Thoracic aorta (tissue), 2 donors: ENCODE results near the gene CACNA2D3. TPM values are rescaled to one million over a fixed set of nuclear protein-coding genes. Genes with fewer than 3 reads are reported as not detected.

ENCODE experiments used
- ATAC-seq: fragments of 150-250 bp; one replicate; pipeline ENCODE4 v1.8.0; 2017; ENCODE audit warnings: low read depth; ENCODE audit not compliant: insufficient number of reproducible peaks, low FRiP score
- DNase-seq: peaks from one replicate; pipeline ENCODE4 v3.0.0-alpha.2; 2020; ENCODE audit warnings: low spot score
- H3K27ac ChIP-seq, 2 donors: fragments of 200-600 bp; sonication (generic); 1 replicate in 1 of 2; 2 replicates in 1 of 2; pipeline ENCODE4 v1.5.1; 2016; ENCODE audit warnings: mild to moderate bottlenecking in 2 of 2, moderate library complexity in 2 of 2
- H3K27me3 ChIP-seq: fragments of 200-600 bp; sonication (generic); replicated peaks from 2 replicates; pipeline ENCODE4 v1.6.0; 2016; ENCODE audit warnings: mild to moderate bottlenecking; ENCODE audit not compliant: insufficient read depth
- H3K36me3 ChIP-seq: fragments of 200-600 bp; sonication (generic); one replicate; pipeline ENCODE4 v1.5.1; 2016
- H3K4me1 ChIP-seq, 2 donors: fragments of 200-600 bp; sonication (generic); 1 replicate in 1 of 2; 2 replicates in 1 of 2; pipeline versions ENCODE4 v1.5.1 to v1.6.0; 2016; ENCODE audit warnings: low read depth in 2 of 2, mild to moderate bottlenecking in 1 of 2; ENCODE audit not compliant: control insufficient read depth in 1 of 2
- H3K4me3 ChIP-seq: fragments of 200-600 bp; sonication (generic); 2 replicates; pipeline ENCODE4 v1.5.1; 2016; ENCODE audit warnings: mild to moderate bottlenecking
- H3K9me3 ChIP-seq: fragments of 200-600 bp; sonication (generic); 2 replicates; pipeline ENCODE4 v1.5.1; 2016
- CTCF ChIP-seq: fragments of 200-600 bp; sonication (generic); IDR thresholded peaks from one replicate; pipeline ENCODE4 v1.5.1; 2019; ENCODE audit warnings: antibody characterized with exemption
- total RNA-seq, 2 donors: library from RNA; depleted of rRNA; stranded (reverse); fragments of >200 nt; gene quantifications; one replicate each; pipeline versions ENCODE4 v1.1.0 to v1.2.3, GENCODE V29; 2016

Gene CACNA2D3
- total RNA-seq, 2 donors from 2014 or later = 3.2 to 4.0 TPM

DNA sequence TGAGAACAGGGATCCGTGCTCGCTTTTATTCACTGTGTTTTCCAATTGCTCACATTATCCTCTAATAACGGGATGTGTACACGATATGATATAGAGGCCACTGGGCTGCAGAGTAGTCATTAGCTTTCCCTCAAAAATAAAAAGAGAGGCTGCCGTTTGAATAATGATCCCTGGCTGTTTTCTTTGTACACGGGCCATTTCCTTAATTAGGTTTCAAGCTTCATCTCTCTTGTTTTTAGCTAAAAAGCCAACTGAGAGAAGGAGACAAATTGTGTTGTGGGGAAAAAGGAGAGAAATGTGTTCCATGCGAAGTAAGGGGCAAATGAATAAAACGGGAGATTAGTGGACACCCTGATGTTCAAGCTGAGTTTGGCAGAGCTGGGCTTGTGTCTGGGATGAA lies 174.2 kb downstream of the CACNA2D3 start:
- no peak for ATAC-seq
- TF ChIP-seq CTCF = no peak
- no peaks in the 10 kb centered on the region for H3K9me3 ChIP-seq
- H3K27ac ChIP-seq = no peak overlapping the region
- no peaks in the 10 kb centered on the region for H3K4me1 ChIP-seq
- no peak overlapping the region for H3K4me3 ChIP-seq
- DNase-seq = no peak
- no peaks in the 10 kb centered on the region for H3K36me3 ChIP-seq
- H3K27me3 ChIP-seq = no peaks in the 10 kb centered on the region

- peaks cover 4 to 6% of the 10 kb centered on the region in 2 donors for H3K4me1 ChIP-seq
- ATAC-seq = no peak
- no peak overlapping the region for H3K4me3 ChIP-seq
- no peak for TF ChIP-seq CTCF
- no peak overlapping the region for H3K27ac ChIP-seq
- DNase-seq = no peak
- no peaks in the 10 kb centered on the region for H3K27me3 ChIP-seq
- H3K9me3 ChIP-seq = no peaks in the 10 kb centered on the region
- H3K36me3 ChIP-seq = no peaks in the 10 kb centered on the region
These were observed 177.0 kb downstream of the CACNA2D3 start for GRCh38 chr3:54299169-54299935.

DNA sequence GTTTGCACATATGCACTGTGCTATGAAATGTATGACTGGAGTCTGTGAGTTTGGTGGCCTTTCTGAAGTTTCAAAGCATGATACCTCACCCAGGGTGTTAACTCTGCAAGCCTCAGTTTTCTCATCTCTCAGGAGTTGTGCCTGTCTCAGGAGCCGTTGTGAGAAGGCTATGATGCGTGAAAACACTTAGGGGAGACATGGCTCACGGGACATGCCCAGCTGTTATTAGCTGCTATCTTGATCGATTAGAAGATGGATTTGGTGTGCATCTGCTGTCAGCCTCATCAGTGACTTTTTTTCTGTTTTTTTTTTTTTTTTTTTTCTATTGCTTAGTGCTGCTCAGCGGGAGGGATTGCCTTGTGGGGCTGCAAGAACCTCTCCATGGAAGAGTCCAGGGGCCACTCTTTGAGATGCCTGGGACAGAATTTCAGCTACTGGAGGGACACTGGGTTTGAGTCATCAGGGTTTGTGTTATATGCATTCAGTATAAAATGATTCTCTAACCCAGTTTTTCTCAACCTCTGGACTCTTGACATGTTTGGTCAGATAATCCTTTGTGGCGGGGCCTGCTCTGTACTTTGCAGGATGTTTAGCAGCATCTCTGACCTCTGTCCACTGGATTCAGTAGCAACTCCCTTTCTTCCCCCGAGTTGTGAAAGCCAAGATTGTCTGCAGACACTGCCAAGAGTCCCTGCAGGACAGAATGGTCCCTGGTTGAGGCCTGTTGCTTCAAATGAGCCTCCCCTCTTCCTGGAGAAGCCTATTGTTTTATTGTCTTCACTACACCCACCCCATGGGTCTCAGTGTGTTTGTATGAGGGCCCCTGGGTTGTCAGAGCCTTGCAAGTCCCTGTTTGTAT lies 181.4 kb downstream of the CACNA2D3 start:
- DNase-seq (no peak), ATAC-seq (no peak)
- Histone ChIP-seq H3K4me3 (no peak overlapping the region), H3K9me3 (no peaks in the 10 kb centered on the region), H3K36me3 (no peaks in the 10 kb centered on the region), H3K27me3 (no peaks in the 10 kb centered on the region), H3K4me1 (peaks cover 6 to 12% of the 10 kb centered on the region in 2 donors), H3K27ac (no peak overlapping the region)
- no peak for TF ChIP-seq CTCF

DNA sequence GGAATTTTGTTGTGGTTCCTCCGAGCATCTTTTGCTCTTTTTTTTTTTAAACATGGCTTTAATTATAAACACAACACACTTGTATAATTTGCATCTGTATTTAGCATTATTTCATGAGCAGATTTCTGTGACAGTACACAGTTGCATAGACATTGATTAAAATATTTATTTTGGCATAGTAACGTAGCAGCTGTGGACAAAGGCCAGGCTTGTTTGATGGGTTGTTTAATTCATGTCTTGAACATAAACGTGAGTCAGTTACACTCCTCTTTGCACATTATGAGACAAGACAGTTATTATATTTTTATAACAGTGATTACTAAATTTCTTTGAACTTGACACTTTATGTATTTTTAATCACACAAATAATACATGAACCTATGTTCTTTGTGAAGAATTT lies 182.5 kb downstream of the CACNA2D3 start:
- no peak for TF ChIP-seq CTCF
- no peaks in the 10 kb centered on the region for H3K9me3 ChIP-seq
- no peak overlapping the region for H3K4me3 ChIP-seq
- H3K27me3 ChIP-seq = no peaks in the 10 kb centered on the region
- ATAC-seq (no peak), DNase-seq (no peak)
- no peaks in the 10 kb centered on the region for H3K36me3 ChIP-seq
- no peak overlapping the region for H3K27ac ChIP-seq
- peaks cover 6 to 12% of the 10 kb centered on the region in 2 donors for H3K4me1 ChIP-seq

DNA sequence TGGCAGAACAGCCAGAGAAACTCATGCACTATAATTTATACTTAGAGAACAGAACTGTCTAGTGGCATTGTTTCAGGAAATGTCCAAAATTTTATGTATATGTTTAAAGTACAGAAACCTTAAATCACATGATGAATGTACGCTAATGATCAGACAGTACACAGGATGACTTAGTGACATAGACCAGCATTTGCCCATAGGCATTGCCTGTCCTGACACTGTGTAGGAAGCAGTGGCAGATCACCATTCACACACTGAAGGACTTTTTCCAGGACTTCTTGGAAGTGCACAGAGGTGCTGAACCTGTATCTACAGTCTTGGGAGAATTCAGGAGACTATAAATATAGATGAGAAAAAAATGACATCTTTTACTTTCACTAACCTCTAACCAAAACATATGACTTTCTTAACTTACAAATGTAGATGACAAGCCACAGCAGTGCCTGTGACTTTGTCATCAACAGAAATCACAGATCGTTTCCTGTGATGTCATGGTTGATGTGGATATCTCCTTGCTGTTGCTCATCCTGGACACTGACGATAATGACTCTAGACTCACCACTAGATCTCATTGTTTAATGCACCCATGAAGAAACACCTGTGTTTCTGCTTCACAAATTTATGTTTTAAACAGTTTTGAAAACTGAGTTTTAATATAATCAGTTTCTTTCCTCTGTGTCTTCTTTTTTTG lies 183.2 kb downstream of the CACNA2D3 start:
- TF ChIP-seq CTCF = no peak
- Histone ChIP-seq H3K27ac (no peak overlapping the region), H3K4me3 (no peak overlapping the region), H3K9me3 (no peaks in the 10 kb centered on the region), H3K27me3 (no peaks in the 10 kb centered on the region), H3K36me3 (no peaks in the 10 kb centered on the region), H3K4me1 (peaks cover 6 to 12% of the 10 kb centered on the region in 2 donors)
- ATAC-seq (no peak), DNase-seq (no peak)
